GM23338 (cell line): ENCODE measurements around the gene CACNA2D3.

Experiments
- CREB1 ChIP-seq: fragments of 250-450 bp; sonication (Bioruptor Pico); IDR thresholded peaks from 2 replicates; pipeline ENCODE4 v1.5.0; 2020; ENCODE audit warnings: low read depth, mild to moderate bottlenecking, moderate library complexity
- EZH2 ChIP-seq: fragments of 200-600 bp; sonication (generic); IDR thresholded peaks from one replicate; pipeline ENCODE4 v1.8.0; 2017; ENCODE audit warnings: antibody characterized with exemption, mild to moderate bottlenecking, low read depth; ENCODE audit not compliant: unreplicated experiment
- EZH2phosphoT487 ChIP-seq: fragments of 200-600 bp; sonication (generic); IDR thresholded peaks from one replicate; pipeline ENCODE4 v1.8.1; 2018; ENCODE audit warnings: antibody characterized with exemption; ENCODE audit not compliant: unreplicated experiment
- JUNB ChIP-seq: IDR thresholded peaks from one replicate; pipeline ENCODE4 v1.6.1; 2016; ENCODE audit warnings: antibody characterized with exemption; ENCODE audit not compliant: unreplicated experiment
- NANOG ChIP-seq: IDR thresholded peaks from 2 replicates; pipeline ENCODE4 v1.6.1; 2016; ENCODE audit warnings: antibody characterized with exemption, borderline replicate concordance
- POLR2AphosphoS5 ChIP-seq: IDR thresholded peaks from 2 replicates; pipeline ENCODE4 v1.6.1; 2016; ENCODE audit warnings: antibody characterized with exemption, low read depth
- STAT1 ChIP-seq: IDR thresholded peaks from one replicate; pipeline ENCODE4 v1.6.1; 2016; ENCODE audit warnings: antibody characterized with exemption; ENCODE audit not compliant: unreplicated experiment
- ZNF114 ChIP-seq: fragments of 250-450 bp; sonication (Bioruptor Pico); IDR thresholded peaks from 2 replicates; pipeline ENCODE4 v1.5.0; 2020; ENCODE audit warnings: mild to moderate bottlenecking, moderate library complexity
- ZNF331 ChIP-seq: fragments of 250-450 bp; sonication (Bioruptor Pico); IDR thresholded peaks from 2 replicates; pipeline ENCODE4 v1.5.0; 2020; ENCODE audit warnings: low read depth, mild to moderate bottlenecking, moderate library complexity
- TF ChIP-seq, protein P1 (sequence below), 2 experiments: fragments of 200-600 bp in 1 of 2; sonication (generic) in 1 of 2; conservative IDR thresholded peaks; 2 replicates each; pipeline versions ENCODE4 v1.5.1 to v1.6.1; 2016 to 2017; ENCODE audit warnings: antibody characterized with exemption in 2 of 2, low read depth in 2 of 2, mild to moderate bottlenecking in 2 of 2, moderate library complexity in 1 of 2
- TF ChIP-seq, protein P2 (sequence below): IDR thresholded peaks from one replicate; pipeline ENCODE4 v1.6.1; 2018; ENCODE audit warnings: antibody characterized with exemption; ENCODE audit not compliant: unreplicated experiment
- TF ChIP-seq, protein P3 (sequence below): IDR thresholded peaks from 2 replicates; pipeline ENCODE4 v1.6.1; 2016; ENCODE audit warnings: antibody characterized with exemption

DNA sequence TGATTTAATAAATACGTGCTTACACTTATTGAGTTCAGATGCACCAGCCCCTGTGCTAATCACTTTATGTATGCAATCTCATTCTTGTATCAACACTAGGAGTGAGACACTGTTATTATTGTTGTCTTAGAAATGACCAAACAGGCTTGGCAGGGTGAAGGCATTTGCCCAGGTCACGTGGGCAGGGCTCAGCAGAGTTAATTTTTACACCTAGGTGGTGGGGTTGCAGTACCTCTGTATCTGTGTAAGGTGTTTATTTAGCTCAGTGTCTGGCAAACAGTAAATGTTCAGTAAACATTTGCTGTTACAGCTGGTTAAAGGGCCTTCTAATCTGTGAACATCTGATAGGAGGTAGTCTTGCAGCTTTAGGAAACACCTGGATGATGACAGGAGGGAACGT, 200.0 kb downstream of the CACNA2D3 start:
- TF ChIP-seq ZNF114 (CRISPR knock-in tag): no peak
- no peak for TF ChIP-seq JUNB
- no peak for TF ChIP-seq EZH2
- no peak for TF ChIP-seq POLR2AphosphoS5
- TF ChIP-seq, protein P1, sequence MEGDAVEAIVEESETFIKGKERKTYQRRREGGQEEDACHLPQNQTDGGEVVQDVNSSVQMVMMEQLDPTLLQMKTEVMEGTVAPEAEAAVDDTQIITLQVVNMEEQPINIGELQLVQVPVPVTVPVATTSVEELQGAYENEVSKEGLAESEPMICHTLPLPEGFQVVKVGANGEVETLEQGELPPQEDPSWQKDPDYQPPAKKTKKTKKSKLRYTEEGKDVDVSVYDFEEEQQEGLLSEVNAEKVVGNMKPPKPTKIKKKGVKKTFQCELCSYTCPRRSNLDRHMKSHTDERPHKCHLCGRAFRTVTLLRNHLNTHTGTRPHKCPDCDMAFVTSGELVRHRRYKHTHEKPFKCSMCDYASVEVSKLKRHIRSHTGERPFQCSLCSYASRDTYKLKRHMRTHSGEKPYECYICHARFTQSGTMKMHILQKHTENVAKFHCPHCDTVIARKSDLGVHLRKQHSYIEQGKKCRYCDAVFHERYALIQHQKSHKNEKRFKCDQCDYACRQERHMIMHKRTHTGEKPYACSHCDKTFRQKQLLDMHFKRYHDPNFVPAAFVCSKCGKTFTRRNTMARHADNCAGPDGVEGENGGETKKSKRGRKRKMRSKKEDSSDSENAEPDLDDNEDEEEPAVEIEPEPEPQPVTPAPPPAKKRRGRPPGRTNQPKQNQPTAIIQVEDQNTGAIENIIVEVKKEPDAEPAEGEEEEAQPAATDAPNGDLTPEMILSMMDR (conservative IDR thresholded peaks at IDR 0.05; ENCODE audit: low read depth in 2 of 2): no peak
- TF ChIP-seq EZH2phosphoT487: no peak
- TF ChIP-seq, protein P2, sequence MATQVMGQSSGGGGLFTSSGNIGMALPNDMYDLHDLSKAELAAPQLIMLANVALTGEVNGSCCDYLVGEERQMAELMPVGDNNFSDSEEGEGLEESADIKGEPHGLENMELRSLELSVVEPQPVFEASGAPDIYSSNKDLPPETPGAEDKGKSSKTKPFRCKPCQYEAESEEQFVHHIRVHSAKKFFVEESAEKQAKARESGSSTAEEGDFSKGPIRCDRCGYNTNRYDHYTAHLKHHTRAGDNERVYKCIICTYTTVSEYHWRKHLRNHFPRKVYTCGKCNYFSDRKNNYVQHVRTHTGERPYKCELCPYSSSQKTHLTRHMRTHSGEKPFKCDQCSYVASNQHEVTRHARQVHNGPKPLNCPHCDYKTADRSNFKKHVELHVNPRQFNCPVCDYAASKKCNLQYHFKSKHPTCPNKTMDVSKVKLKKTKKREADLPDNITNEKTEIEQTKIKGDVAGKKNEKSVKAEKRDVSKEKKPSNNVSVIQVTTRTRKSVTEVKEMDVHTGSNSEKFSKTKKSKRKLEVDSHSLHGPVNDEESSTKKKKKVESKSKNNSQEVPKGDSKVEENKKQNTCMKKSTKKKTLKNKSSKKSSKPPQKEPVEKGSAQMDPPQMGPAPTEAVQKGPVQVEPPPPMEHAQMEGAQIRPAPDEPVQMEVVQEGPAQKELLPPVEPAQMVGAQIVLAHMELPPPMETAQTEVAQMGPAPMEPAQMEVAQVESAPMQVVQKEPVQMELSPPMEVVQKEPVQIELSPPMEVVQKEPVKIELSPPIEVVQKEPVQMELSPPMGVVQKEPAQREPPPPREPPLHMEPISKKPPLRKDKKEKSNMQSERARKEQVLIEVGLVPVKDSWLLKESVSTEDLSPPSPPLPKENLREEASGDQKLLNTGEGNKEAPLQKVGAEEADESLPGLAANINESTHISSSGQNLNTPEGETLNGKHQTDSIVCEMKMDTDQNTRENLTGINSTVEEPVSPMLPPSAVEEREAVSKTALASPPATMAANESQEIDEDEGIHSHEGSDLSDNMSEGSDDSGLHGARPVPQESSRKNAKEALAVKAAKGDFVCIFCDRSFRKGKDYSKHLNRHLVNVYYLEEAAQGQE: no peak
- no peak for TF ChIP-seq STAT1
- no peak for TF ChIP-seq CREB1
- TF ChIP-seq, protein P3, sequence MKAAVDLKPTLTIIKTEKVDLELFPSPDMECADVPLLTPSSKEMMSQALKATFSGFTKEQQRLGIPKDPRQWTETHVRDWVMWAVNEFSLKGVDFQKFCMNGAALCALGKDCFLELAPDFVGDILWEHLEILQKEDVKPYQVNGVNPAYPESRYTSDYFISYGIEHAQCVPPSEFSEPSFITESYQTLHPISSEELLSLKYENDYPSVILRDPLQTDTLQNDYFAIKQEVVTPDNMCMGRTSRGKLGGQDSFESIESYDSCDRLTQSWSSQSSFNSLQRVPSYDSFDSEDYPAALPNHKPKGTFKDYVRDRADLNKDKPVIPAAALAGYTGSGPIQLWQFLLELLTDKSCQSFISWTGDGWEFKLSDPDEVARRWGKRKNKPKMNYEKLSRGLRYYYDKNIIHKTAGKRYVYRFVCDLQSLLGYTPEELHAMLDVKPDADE: no peak
- no peak for TF ChIP-seq NANOG
- no peak for TF ChIP-seq ZNF331
